Glutamatergic neuron (in vitro differentiated cells): Measurements from ENCODE around the gene IRF2. TPM values are rescaled to one million over a fixed set of nuclear protein-coding genes. Genes with fewer than 3 reads are reported as not detected.

Experiments
- DNase-seq: peaks from one replicate; pipeline ENCODE4 v3.0.0; 2022
- H3K27ac Mint-ChIP-seq: one replicate; pipeline ENCODE4 v1.8.0; 2020; ENCODE audit warnings: mild to moderate bottlenecking, mixed read lengths, inconsistent platforms; ENCODE audit not compliant: unreplicated experiment
- H3K27me3 Mint-ChIP-seq: one replicate; pipeline ENCODE4 v1.8.0; 2020; ENCODE audit warnings: mild to moderate bottlenecking, moderate library complexity, mixed read lengths, inconsistent platforms; ENCODE audit not compliant: unreplicated experiment
- H3K36me3 Mint-ChIP-seq: one replicate; pipeline ENCODE4 v1.8.0; 2020; ENCODE audit warnings: mild to moderate bottlenecking, mixed read lengths, inconsistent platforms; ENCODE audit not compliant: unreplicated experiment
- H3K4me1 Mint-ChIP-seq: one replicate; pipeline ENCODE4 v1.8.0; 2020; ENCODE audit warnings: mild to moderate bottlenecking, low read depth, mixed read lengths, inconsistent platforms; ENCODE audit not compliant: unreplicated experiment
- H3K4me3 Mint-ChIP-seq: one replicate; pipeline ENCODE4 v1.8.0; 2020; ENCODE audit warnings: mild to moderate bottlenecking, mixed read lengths, inconsistent platforms; ENCODE audit not compliant: unreplicated experiment
- H3K9me3 Mint-ChIP-seq: one replicate; pipeline ENCODE4 v1.8.0; 2020; ENCODE audit warnings: mild to moderate bottlenecking, moderate library complexity, mixed read lengths, inconsistent platforms; ENCODE audit not compliant: unreplicated experiment
- CTCF ChIP-seq: fragments of 200-600 bp; sonication (generic); IDR thresholded peaks from one replicate; pipeline ENCODE4 v1.5.0; 2021; ENCODE audit not compliant: partially characterized antibody, unreplicated experiment
- total RNA-seq: library from RNA; stranded (reverse); fragmentation: NEBNext Ultra II Directional; extraction: Animal tissue kit (Norgen Biotek cat#: 25700); gene quantifications from one replicate; pipeline ENCODE4 v1.2.1, GENCODE V29; 2021; ENCODE audit not compliant: unreplicated experiment

Gene IRF2
- total RNA-seq, 1 donor from 2014 or later = 7.4 TPM

- Mint-ChIP-seq H3K27ac (no peak overlapping the region), H3K36me3 (peaks cover 5% of the 10 kb centered on the region), H3K4me1 (no peaks in the 10 kb centered on the region), H3K4me3 (no peak overlapping the region), H3K27me3 (peaks cover 1% of the 10 kb centered on the region), H3K9me3 (no peaks in the 10 kb centered on the region)
- no peak for DNase-seq
- no peak for TF ChIP-seq CTCF
These were observed 56.4 kb downstream of the IRF2 start for GRCh38 chr4:184417802-184418511.

- Mint-ChIP-seq H3K9me3 (no peaks in the 10 kb centered on the region), H3K27me3 (peaks cover 1% of the 10 kb centered on the region), H3K4me3 (no peak overlapping the region), H3K27ac (no peak overlapping the region), H3K4me1 (peaks cover 1% of the 10 kb centered on the region), H3K36me3 (no peaks in the 10 kb centered on the region)
- no peak for TF ChIP-seq CTCF
- no peak for DNase-seq
These were observed 57.2 kb downstream of the IRF2 start for GRCh38 chr4:184416913-184417734.

GRCh38 chr4:184415071-184415470, 59.3 kb downstream of the IRF2 start:
- no peak overlapping the region for H3K27ac Mint-ChIP-seq

GRCh38 chr4:184413261-184414046, 60.9 kb downstream of the IRF2 start:
- Mint-ChIP-seq H3K36me3 (no peaks in the 10 kb centered on the region), H3K4me1 (peaks cover 1% of the 10 kb centered on the region), H3K27ac (no peak overlapping the region), H3K4me3 (no peak overlapping the region), H3K9me3 (peaks cover 1% of the 10 kb centered on the region), H3K27me3 (peaks cover 2% of the 10 kb centered on the region)
- no peak for TF ChIP-seq CTCF
- no peak for DNase-seq

More at GRCh38 chr4:184415071-184415470, 59.3 kb downstream of the IRF2 start:
- DNase-seq = no peak
- Mint-ChIP-seq H3K36me3 (no peaks in the 10 kb centered on the region), H3K4me1 (peaks cover 1% of the 10 kb centered on the region), H3K4me3 (no peak overlapping the region), H3K9me3 (peaks cover 1% of the 10 kb centered on the region), H3K27me3 (peaks cover 2% of the 10 kb centered on the region)
- no peak for TF ChIP-seq CTCF
